BJ (cell line): ENCODE measurements around the gene FARP2. TPM values are rescaled to one million over a fixed set of nuclear protein-coding genes. Genes with fewer than 3 reads are reported as not detected.

ENCODE experiments used
- CTCF ChIA-PET: fragments of 350-600 bp; formaldehyde crosslinking; extraction: SDS; loops from one replicate; lab custom pipeline; 2021; ENCODE audit warnings: antibody characterized with exemption, inconsistent platforms; lab: Yijun Ruan, JAX
- POLR2A ChIA-PET: fragments of 300-600 bp; sonication (Branson Sonifier 250); formaldehyde crosslinking; extraction: SDS; loops from one replicate; lab custom pipeline; 2021; ENCODE audit warnings: antibody characterized with exemption; lab: Charles Lee
- DNase-seq: peaks from one replicate; pipeline ENCODE4 v3.0.0-alpha.2; 2011; ENCODE audit warnings: low read depth
- H3K27me3 ChIP-seq: 2 replicates; pipeline ENCODE4 v1.6.0; 2011; ENCODE audit warnings: low read length; ENCODE audit not compliant: control insufficient read depth, insufficient read depth
- H3K36me3 ChIP-seq: 2 replicates; pipeline ENCODE4 v1.5.1; 2011; ENCODE audit warnings: low read length; ENCODE audit not compliant: control insufficient read depth, insufficient read depth
- H3K4me3 ChIP-seq: 2 replicates; pipeline ENCODE4 v1.5.1; 2011; ENCODE audit warnings: low read depth, mild to moderate bottlenecking, control low read depth, low read length
- CTCF ChIP-seq: IDR thresholded peaks from 2 replicates; pipeline ENCODE4 v1.5.1; 2011; ENCODE audit warnings: low read depth, mild to moderate bottlenecking, control low read depth, inconsistent platforms, low read length, moderate library complexity; ENCODE audit not compliant: insufficient read depth
- polyA plus RNA-seq: library from polyadenylated mRNA; depleted of rRNA; stranded (reverse); fragments of >200 nt; gene quantifications from 2 replicates; pipeline ENCODE4 v1.2.3, GENCODE V29; 2011

The FARP2 gene
- polyA plus RNA-seq, 1 experiment, result 28.7 TPM

GRCh38 chr2:241465543-241465942 is 109.5 kb downstream of the FARP2 start:
- ChIA-PET POLR2A (no interaction called here), CTCF (interaction anchor here (0.5 kb wide), 1 partner anchor 116 kb away, joined by 4 read pairs; no protein-coding TSS in a partner anchor)

GRCh38 chr2:241466230-241466629 is 110.1 kb downstream of the FARP2 start:
- TF ChIP-seq CTCF, result no peak
- no peak overlapping the region for H3K4me3 ChIP-seq
- no peaks in the 10 kb centered on the region for H3K27me3 ChIP-seq
- POLR2A ChIA-PET, result no interaction called here
- CTCF ChIA-PET, result interaction anchor here (1.4 to 1.5 kb wide), 2 partner anchors 13 to 193 kb away, joined by 4 read pairs; no protein-coding TSS in a partner anchor
- DNase-seq, result no peak
- peaks cover 2% of the 10 kb centered on the region; the same call in 1 of the 2 replicates for H3K36me3 ChIP-seq

More at GRCh38 chr2:241465543-241465942, 109.5 kb downstream of the FARP2 start:
- DNase-seq, result no peak
- H3K27me3 ChIP-seq, result no peaks in the 10 kb centered on the region
- H3K36me3 ChIP-seq, result peaks cover 2% of the 10 kb centered on the region; the same call in 1 of the 2 replicates
- no peak overlapping the region for H3K4me3 ChIP-seq
- no peak for TF ChIP-seq CTCF

GRCh38 chr2:241467777-241468475 is 111.8 kb downstream of the FARP2 start:
- ChIA-PET POLR2A (no interaction called here), CTCF (interaction anchor here (1.4 to 1.5 kb wide), 2 partner anchors 12 to 192 kb away, joined by 4 read pairs; no protein-coding TSS in a partner anchor)
- Histone ChIP-seq H3K4me3 (no peak overlapping the region), H3K27me3 (0 out of 2 replicates have a peak, but pooled peaks cover 2% of the 10 kb centered on the region), H3K36me3 (peaks cover 2% of the 10 kb centered on the region; the same call in 1 of the 2 replicates)
- no peak for TF ChIP-seq CTCF
- DNase-seq, result no peak

- ChIA-PET CTCF (no interaction called here), POLR2A (no interaction called here)
- DNase-seq, result no peak
- no peak overlapping the region for H3K4me3 ChIP-seq
- no peak for TF ChIP-seq CTCF
- 0 out of 2 replicates have a peak, but pooled peaks cover 2% of the 10 kb centered on the region for H3K27me3 ChIP-seq
- no peaks in the 10 kb centered on the region for H3K36me3 ChIP-seq
Observed at GRCh38 chr2:241468476-241468781, 112.3 kb downstream of the FARP2 start.

- no peak for DNase-seq
- no peaks in the 10 kb centered on the region for H3K36me3 ChIP-seq
- TF ChIP-seq CTCF, result no peak
- ChIA-PET POLR2A (no interaction called here), CTCF (no interaction called here)
- H3K4me3 ChIP-seq, result no peak overlapping the region
- 0 out of 2 replicates have a peak, but pooled peaks cover 2% of the 10 kb centered on the region for H3K27me3 ChIP-seq
Observed at GRCh38 chr2:241469746-241470145, 113.7 kb downstream of the FARP2 start.
